Measurements from ENCODE around the gene NAE1.

DNA sequence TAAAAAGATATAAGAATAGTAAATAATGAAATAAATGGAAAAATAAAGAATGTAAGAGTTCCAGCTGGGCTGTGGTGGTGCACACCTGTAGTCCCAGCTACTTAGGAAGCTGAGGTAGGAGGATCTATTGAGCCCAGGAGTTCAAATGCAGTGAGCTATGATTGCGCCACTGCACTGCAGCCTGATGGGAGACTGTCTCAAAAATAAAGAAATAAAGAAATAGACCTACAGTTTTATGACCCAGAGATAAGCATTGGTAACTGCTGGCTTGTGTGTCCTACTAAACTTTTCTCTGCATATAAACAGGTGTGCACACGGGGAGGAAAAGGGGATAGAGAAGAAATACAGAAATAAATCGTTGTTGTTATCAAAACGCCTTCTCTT, 41.8 kb upstream of the NAE1 start:
- TF ChIP-seq CTCF (IDR thresholded peaks at IDR 0.05) (no peak), POLR2A (IDR thresholded peaks at IDR 0.05) (no peak)

Data from body of pancreas (tissue), 4 donors.